Measurements from ENCODE around the gene DCUN1D4.

- TF ChIP-seq CTCF (IDR thresholded peaks at IDR 0.05; ENCODE audit: low read depth, low read length, poor library complexity, severe bottlenecking) = no peak
- TF ChIP-seq EZH2phosphoT487 (IDR thresholded peaks at IDR 0.05; ENCODE audit: borderline replicate concordance, low read length) = no peak
Measured at GRCh38 chr4:51862781-51863180, 19.8 kb downstream of the DCUN1D4 start.
